HTR-8/SVneo (cell line): ENCODE results near the gene GNG7.
"Not testable (repeated sequence)": the region's sequence is repeated elsewhere in the genome, so short reads cannot be mapped to it uniquely, and the experiment has no call there.

ENCODE experiments used
- DNase-seq: peaks from one replicate; pipeline ENCODE4 v3.0.0; 2011; ENCODE audit warnings: low spot score, mixed read lengths; ENCODE audit not compliant: insufficient read length
- FAIRE-seq: peaks from 2 replicates; lab custom pipeline; 2011; peaks lifted over from hg19 to GRCh38; lab: Jason Lieb, UNC

Gene GNG7

DNA sequence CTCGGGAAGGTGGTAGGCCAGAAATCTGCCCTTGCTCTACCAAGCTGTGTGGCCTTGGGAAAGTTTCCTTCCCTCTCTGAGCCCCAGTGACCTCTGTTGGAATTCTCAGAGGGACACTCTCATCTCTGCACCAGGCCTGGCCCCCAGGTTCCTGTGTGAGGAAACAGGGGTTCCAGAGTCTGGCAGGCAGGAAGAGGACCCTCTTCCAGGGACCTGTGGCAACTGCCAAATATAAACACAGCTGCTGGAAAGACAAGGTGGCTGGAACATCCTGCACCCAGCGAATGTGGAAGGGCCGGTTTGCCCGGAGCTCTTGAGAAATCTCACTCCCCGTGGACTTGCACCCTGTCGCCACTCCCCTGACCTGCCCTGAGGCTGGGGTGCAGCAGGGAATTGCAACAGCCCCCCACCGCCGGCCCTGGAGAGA, 173.8 kb downstream of the GNG7 start:
- DNase-seq (no peak), FAIRE-seq (no peak)

DNA sequence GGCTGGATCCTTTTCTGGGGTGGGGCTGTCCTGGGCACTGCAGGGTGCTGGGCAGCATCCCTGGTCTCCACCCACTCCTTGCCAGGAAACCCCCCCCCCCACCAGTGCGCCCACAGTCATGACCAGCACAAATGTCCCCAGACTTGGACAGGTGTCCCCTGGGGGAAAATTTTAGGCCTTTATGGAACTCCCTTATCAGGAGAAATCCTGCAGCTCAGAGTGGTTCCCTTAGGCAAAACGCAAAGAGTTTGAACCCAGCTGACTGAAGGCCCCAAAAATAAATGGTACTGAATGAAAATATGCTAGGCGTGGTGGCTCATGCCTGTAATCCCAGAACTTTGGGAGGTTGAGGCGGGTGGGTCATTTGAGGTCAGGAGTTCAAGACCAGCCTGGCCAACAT, 174.8 kb downstream of the GNG7 start:
- no peak for DNase-seq
- FAIRE-seq, result no peak

DNA sequence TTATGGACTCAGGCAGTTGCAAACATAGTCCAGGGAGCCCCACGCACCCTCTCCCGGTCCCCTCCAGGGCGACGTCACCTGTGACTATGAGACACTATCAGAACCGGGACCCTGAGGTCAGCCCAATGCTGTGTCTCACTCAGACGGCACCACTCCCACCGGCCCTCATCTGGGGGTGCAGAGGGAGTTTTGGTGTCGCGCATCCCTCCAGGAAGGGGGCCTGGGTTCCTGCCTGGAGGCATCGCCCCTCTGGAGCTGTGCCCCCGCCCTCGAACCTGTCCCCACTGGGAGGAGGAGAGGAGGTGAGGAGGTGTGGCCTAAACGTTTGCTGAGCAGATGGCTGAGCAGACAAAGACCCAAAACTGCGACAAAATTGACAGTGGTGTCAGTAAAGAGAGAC, 175.3 kb downstream of the GNG7 start:
- FAIRE-seq (no peak), DNase-seq (no peak)

DNA sequence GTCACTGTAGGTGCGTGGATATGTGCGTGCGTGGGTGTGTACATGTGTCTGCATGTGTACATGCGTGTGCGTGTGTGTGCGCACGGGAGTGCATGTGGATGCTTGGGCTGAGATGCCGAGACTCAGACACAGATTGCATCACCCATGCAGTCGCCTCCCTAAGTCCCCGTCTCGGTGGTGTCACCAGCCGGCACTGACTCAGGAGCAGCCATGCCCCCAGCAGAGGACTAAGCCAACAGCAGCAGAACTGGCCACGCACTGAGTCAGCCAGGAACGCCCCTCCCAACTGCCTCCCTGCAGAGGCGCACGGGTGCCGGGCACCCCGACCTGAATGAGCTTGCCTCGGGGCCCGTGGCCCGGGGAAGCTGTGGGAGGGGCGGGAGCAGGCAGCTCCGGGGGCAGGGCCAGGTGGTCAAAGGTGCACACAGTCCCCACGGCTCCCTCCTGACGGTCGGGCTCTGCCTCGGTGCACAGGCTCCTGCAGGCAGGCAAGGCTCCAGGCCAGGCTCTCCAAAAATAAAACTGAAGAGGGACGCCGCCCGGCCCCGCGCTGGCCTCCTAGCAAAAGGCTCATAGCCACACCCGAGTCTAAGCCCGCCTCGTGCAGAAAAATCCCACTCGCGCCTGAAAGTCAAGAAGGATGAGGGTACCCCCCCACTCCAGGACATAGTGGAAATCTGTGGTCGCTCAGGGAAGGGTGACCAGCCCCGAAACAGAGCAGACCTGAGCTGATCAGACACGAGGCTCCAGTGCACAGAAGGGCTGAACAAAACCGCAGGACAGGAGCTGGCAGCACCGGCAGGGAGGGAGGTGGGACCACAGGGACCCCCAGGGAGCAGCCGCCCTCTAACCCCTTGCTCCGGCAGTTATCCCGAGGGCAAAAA, 177.4 kb downstream of the GNG7 start:
- no peak for FAIRE-seq
- no peak for DNase-seq

DNA sequence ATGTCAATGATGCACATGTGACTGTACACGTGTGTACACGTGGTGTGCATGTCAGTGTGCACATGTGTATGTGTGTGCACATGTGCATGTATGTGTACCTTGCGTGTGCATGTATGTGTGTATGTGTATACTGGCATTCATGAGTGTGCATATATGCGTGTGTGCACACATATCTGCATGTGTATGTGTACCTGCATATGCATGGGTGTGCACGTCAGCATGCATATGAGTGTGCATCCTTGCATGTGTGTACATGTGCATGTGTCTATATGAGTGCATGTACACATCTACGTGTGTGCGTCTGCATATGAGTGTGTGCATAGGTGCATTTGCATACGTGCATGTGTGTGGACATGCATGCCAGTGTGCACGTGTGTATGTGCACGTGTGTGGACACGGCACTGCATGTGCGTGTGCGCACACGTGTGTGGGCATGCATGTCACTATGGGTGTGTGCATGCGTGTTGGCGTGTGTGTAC, 178.1 kb downstream of the GNG7 start:
- DNase-seq (no peak), FAIRE-seq (peak; percentile 96)

DNA sequence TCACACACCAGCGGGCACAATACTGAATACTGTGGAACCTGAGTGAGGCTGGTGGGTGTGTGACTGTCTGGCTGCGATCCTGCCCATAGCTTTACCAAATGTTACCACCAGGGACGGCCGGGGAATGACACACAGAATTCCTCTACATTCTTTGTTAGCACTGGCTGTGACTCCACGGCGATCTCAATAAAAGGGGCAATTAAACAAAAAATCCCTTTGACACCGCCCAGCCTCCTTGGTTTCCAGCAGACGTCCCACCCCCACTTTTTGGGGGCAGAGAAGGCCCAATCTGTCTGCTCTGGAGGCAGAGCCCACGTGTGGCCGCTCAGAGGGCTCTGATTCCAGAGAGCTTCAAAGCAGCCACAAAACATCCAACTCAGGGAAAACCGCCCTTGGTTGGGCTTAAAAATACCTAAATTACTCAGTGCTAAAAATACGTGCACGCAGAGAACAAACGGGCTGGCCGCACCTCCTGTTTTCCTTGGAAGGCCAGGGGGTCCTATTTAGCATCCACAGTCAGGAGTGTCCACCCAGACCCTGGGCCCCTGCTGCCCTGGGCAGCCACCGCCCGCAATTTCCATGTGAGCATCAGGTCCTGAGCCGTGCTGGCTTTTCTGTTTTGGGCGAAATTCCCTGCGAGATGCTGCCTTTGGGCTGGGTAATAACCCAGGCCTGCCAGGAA, 178.7 kb downstream of the GNG7 start:
- DNase-seq (no peak), FAIRE-seq (no peak)

DNA sequence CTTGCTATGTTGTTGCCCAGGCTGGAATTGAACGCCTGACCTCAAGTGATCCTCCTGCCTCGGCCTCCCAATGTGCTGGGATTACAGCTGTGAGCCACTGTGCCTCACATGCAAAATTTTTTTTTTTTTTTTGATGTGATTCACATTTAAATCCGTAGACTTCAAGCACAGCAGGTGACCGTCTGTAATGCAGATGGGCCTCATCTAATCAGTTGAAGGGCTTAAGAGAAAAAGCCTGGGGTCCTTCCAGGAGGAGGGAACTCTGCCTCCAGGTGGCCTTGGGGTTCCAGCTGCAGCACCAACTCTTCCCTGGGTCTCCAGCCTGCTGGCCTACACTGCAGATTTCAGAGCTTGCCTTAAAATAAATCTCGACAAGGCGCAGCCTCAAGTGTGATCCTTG, 183.0 kb downstream of the GNG7 start:
- FAIRE-seq, result no peak
- DNase-seq, result no peak

DNA sequence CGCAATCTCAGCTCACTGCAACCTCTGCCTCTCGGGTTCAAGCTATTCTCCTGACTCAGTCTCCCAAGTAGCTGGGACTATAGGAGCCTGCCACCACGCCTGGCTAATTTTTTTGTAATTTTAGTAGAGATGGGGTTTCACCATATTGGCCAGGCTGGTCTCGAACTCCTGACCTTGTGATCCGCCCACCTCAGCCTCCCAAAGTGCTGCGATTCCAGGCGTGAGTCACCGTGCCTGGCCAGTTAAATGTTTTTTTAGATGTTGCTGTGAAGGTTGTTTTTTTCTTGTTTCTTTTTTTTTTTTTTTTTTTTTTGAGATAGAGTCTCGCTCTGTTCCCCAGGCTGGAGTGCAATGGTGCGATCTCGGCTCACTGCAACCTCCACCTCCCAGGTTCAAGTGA, 183.6 kb downstream of the GNG7 start:
- DNase-seq, FAIRE-seq: not testable (repeated sequence)

DNA sequence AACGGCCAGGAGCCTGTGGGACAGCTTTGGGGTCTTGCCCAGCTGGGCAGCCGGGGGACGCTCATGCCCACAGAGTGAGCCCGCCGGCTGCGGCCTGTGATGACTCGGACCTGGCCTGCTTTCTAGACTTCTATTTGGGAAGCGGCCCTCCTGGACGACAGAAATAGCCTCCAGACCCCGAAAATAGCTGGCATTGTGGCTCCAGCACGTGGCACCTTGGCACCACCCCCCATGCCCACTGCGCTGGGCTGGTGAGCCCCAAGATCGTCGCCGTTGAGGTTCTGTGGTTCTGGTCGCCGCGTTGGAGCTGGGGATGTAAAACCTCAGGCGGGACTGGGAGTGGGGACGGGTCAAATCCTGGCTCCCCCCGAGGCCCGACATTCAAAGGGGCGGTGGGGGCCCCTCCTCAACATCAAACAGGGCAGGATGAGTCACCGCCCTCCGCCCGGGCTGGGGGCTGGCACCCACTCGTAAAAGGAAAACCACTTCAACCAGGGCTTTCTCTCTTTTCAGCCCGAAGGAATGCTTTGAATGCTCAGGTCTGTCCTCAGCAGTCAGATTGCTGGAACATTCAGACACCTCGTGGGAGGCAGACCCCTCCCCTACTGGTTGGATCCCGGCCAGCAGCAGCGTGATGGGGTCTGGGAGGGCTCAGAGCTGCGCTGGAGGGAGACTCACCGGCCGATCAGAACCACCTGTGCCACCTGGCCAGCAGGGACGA, 184.5 kb downstream of the GNG7 start:
- no peak for DNase-seq
- peak; percentile 4 for FAIRE-seq

DNA sequence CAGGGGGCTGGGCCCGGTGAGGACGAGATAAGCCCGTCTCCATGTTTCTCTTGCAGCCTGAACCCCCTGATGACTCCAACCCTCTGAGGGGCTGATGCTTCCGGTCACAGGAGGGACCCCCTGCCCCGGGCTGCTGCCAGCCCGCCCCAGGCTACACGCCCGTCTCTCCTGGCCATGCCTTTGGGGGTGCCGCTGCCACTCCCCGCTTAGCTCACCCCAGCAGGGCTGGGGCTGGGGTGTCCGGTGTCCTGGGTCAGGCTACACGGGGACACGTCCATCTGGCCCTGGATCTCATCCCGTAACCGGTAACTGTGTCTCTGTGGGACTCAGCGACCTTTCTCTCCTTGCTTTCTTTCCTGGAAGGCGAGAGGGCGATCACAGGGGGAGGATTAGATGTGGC, 185.8 kb downstream of the GNG7 start:
- no peak for FAIRE-seq
- no peak for DNase-seq

DNA sequence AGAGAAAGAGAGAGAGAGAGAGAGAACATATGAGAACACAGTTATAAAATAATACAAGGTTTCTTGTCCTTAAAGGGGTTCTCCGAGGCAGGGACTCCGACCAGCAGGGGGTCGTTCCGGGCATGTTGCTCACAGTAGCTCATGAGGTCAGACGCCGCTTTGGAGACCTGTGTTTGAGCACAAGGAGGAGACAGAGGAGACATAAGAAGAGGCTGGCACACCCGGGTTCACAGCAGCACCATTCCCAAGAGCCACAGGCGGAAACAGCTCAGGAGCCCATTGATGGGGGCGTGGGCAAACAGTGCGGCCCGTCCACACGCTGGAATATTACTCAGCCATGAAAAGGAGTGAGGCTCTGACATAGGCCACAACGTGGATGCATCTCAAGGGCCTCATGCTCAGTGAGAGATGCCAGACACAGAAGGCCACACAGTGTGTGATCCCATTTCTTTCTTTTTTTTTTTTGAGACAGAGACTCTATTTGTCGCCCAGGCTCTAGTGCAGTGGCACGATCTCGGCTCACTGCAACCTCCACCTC, 187.4 kb downstream of the GNG7 start:
- DNase-seq (no peak), FAIRE-seq (no peak)

DNA sequence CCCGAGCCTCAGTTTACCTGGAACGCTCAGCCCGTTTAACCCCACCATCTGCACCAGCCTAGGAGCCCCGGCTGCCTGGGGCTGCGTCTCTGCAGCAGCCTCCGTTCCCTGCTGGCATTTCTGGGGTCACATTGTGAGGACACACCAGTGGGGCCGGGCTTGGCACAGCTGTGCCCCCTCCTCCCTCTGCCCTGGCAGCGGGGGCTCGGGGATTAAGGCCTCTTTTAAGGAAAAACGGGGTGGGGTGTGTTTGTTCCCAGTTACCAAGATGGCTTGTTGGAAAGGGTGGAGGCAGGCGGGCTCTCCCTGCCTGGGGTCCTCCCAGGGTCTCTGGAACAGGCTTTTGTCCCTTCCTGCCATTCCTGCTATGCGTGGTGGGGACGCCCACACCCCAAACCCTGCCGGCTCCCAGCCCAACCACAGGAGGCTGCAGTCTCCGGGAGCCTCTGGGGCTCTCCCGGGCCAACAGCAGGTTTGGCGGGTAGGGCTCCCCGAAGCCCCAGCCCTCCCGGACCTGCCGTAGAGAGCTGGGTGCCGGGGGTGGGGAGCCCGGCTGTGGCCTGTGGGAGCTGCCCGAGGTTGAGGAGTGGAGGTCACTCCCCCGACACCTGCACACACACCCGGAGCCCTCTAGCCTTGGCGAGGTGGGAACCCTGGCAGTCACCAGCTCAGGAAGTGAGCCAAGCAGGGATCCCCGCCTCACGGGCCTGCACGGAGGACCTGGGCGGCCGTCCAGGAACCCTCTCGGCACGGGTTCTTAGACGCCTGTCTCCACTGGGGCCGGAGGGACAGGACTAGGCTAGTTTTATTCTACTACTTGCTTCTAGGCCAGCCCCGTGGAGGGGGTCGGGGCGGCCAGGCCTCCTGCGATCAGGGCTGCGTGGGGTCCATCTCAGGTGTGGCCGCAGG, 189.7 kb downstream of the GNG7 start:
- FAIRE-seq, result no peak
- DNase-seq, result no peak

DNA sequence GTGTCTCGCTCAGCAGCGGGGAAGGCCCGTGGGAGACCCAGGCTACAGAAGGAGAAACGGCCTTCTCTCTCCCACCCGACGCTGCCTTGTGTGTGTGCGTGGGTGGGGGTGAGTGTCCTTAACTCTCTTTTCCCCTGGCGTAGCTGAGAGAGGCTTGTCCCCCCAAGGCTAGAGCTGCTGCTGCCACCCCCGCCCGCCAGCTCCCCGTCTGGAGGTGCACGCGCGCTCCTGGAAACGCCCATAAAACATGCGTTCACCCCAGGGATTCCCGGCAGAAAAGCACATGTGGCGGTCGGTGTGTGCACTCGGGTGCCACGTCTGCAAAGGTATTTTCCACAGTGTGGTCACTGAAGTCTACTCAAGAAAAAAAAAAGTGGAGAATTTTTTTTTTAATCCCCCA, 190.5 kb downstream of the GNG7 start:
- DNase-seq (no peak), FAIRE-seq (no peak)

DNA sequence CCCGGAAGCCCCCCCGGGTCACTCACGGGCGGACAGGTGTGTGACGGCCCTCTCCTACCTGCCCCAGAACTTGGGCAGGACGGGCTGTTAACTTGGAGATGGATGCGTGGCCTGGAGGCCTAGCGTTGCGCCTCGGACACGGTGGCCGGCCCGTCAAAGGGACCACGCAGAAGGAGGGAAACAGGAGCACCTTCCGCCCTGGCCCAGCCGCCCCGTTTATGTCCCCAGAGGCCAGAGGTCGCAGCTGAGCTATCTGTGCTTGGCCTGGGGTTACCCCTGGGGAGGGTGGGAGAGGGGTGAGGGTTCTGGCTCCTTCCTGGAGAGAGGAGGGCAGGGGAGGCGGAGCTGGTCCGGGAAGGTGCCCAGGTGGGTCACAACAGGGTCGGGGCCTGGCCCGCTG, 190.9 kb downstream of the GNG7 start:
- FAIRE-seq (no peak), DNase-seq (no peak)

DNA sequence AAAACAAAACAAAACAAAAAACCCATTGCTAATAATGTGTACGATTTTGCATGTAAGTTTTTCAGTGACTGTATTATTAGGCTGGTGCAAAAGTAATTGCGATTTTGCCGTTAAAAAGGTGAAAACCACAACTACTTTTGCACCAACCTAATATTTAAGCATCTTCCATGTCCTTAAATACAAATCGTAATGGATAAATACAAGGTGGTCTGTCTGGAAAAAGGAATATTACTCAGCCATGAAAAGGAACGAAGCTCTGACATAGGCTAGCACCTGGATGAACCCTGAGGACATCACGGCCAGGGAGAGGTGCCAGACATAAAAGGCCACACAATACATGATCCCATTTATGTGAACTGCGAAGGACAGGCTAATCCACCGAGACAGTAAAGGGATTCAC, 193.4 kb downstream of the GNG7 start:
- FAIRE-seq (no peak), DNase-seq (no peak)

DNA sequence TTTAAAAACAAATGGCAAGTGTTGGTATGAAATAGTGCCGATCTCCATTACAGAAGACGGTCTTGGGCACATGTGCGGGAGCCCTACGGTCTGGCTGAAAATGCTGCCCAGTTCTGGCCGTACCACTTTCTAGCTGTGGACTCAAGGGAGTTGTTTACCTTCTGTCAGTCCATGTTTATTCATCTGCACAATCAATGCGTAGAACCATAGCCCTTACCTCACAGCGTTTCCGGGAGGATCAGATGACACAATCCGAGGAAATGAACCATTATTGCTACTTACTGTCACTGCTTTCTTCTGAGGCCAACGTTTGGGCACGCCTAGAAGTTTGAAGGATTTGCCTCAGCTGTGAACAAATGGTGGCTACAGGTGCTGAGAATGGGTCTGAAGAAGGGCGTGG, 195.4 kb downstream of the GNG7 start:
- FAIRE-seq (peak; percentile 86), DNase-seq (no peak)

DNA sequence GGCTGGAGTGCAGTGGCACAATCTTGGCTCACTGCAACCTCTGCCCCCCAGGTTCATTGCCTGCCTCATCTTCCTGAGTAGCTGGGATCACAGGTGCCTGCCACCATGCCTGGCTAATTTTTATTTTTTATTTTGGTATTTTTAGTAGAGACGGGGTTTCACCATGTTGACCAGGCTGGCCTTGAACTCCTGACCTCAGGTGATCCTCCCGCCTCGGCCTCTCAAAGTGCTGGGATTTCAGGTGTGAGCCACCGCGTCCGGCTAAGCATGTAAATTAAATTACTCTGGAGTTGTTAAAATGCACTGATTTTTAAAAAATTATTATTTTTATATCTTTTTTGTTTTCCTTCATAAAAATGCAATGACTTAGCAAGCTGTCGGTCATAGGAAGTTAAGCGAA, 195.8 kb downstream of the GNG7 start:
- not testable (repeated sequence) for FAIRE-seq, DNase-seq

DNA sequence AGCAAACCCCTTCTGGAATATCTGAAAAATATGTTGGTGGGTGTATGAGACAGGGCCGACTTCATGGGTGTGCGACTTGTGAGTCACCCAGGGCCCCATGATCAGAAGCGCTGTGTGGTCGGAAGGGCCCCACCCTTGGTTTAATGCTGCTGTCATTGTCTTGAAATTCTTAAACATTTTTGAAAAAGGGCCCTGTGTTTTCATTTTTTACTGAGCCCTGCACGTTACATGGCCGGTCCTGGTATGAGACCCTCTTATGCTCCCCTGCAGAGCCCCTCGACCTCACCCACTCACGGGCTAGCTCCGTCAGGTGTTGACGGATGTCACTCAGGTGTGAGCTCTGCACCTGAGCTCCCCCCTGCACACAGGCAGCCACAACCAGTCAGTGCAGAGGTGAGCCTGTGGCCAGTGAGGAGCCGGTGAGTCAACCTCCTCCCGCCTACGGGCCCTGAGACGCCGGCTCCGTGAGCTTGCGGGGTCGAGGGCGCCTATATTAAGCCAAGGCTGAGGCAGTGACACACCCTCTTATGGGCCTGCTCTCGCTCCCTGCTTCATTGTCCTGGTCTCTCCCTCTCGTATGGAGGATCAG, 198.9 kb downstream of the GNG7 start:
- DNase-seq, result no peak
- no peak for FAIRE-seq

DNA sequence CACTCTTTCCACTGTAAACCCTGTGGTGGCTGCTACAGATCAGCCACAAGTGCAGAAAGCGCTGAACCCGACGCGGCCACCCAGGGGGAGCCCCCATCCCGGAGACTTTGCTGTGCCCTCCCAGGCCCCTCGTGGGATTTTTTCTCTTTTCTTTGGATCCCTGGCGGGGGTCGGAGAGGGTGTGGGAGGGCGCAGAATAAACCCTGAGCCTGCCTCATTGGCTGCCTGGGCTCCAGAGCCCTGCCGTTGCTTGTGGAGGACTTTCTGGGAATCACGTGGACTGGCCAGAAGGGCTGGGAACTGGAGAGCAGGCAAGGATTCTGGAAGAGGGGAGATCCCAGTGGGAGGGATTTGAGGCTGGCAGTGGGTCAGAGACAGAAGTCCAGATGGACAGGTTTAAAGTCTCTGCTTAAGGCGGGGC, 201.6 kb downstream of the GNG7 start:
- DNase-seq (no peak), FAIRE-seq (no peak)
